ENCODE results near the gene ACOT2. TPM values are rescaled to one million over a fixed set of nuclear protein-coding genes. Genes with fewer than 3 reads are reported as not detected.
A peak's percentile ranks its signal among the peaks of the same experiment; 100 is the strongest.
"Not testable (repeated sequence)": the region's sequence is repeated elsewhere in the genome, so short reads cannot be mapped to it uniquely, and the experiment has no call there.

Gene ACOT2, protein sequence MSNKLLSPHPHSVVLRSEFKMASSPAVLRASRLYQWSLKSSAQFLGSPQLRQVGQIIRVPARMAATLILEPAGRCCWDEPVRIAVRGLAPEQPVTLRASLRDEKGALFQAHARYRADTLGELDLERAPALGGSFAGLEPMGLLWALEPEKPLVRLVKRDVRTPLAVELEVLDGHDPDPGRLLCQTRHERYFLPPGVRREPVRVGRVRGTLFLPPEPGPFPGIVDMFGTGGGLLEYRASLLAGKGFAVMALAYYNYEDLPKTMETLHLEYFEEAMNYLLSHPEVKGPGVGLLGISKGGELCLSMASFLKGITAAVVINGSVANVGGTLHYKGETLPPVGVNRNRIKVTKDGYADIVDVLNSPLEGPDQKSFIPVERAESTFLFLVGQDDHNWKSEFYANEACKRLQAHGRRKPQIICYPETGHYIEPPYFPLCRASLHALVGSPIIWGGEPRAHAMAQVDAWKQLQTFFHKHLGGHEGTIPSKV
- 1 to 10 TPM; 4.8 TPM for total RNA-seq

DNA sequence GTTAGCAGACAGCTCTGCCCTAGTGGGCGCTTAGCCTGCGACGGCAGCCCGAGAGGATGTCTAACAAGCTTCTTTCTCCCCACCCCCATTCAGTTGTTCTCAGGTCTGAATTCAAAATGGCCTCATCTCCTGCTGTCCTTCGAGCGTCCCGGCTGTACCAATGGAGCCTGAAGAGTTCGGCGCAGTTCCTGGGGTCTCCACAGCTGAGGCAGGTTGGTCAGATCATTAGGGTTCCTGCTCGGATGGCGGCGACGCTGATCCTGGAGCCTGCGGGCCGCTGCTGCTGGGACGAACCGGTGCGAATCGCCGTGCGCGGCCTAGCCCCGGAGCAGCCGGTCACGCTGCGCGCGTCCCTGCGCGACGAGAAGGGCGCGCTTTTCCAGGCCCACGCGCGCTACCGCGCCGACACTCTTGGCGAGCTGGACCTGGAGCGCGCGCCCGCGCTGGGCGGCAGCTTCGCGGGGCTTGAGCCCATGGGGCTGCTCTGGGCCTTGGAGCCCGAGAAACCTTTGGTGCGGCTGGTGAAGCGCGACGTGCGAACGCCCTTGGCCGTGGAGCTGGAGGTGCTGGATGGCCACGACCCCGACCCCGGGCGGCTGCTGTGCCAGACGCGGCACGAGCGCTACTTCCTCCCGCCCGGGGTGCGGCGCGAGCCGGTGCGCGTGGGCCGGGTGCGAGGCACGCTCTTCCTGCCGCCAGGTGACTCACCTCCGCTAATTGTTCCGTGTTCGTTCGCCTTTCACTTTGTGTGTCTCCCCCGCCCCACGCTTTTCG, at the start of gene ACOT2:
Gene ACOT2 (plus strand): TSS at position 29 of the 774 bp plus-strand sequence. CDS start 28 bp downstream, at position 57.
- peak within 1 kb of the TSS; percentile 99 for H3K27ac Mint-ChIP-seq
- ChIA-PET POLR2A (interaction anchor here (0.6 to 2.2 kb wide), 19 partner anchors 14 to 511 kb away, joined by 3 to 22 read pairs (median 4); partner anchors contain the start of genes ACOT4, NUMB, PNMA1 and RBM25), CTCF (interaction anchor here (0.7 to 7.4 kb wide), 11 partner anchors 18 to 774 kb away, joined by 3 to 115 read pairs (median 5); partner anchors contain the start of genes COQ6, FAM161B and NUMB)
- peak within 1 kb of the TSS; percentile 84 for H3K4me3 Mint-ChIP-seq
- peaks cover 45% of the 10 kb centered on the region for H3K4me1 Mint-ChIP-seq (ENCODE audit: low read depth)
- peak; percentile 91 for DNase-seq
- not testable (repeated sequence) for H3K27me3 Mint-ChIP-seq, H3K9me3 Mint-ChIP-seq
- H3K36me3 Mint-ChIP-seq, result peaks cover 25% of the 10 kb centered on the region
- intact Hi-C loops (cut with micrococcal nuclease), result loop anchor here (1.0 to 2.0 kb wide), 3 partner anchors 63 to 144 kb away; no protein-coding TSS in a partner anchor

DNA sequence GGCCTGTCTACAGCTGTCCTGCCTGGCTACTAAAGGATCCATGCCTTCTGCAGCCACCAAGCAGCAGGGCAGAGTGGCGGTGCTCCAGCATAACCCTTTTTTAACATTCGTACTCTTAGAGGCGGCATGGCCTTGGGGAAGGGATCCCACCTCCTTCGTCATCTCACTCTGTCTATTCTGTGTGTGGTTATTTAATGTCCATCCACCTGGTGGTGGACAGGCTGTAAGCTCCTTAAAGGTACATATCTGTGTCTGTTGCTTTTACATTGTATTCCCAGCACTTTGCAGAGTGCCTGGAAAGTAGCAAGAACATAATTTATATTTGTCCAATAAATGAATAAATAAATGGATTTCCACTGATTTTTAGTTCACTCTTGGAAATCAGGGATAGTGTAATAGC, 47.8 kb upstream of the ACOT2 start:
- Mint-ChIP-seq H3K27me3 (no peaks in the 10 kb centered on the region), H3K4me1 (ENCODE audit: low read depth) (no peaks in the 10 kb centered on the region), H3K4me3 (no peak overlapping the region), H3K9me3 (no peaks in the 10 kb centered on the region), H3K36me3 (no peaks in the 10 kb centered on the region), H3K27ac (no peak overlapping the region)
- ChIA-PET CTCF (interaction anchor here (0.6 to 3.9 kb wide), 7 partner anchors 12 to 226 kb away, joined by 3 to 21 read pairs (median 3); partner anchors contain the start of gene ACOT2), POLR2A (no interaction called here)
- intact Hi-C loops (cut with micrococcal nuclease), result no loop called here
- DNase-seq, result no peak

DNA sequence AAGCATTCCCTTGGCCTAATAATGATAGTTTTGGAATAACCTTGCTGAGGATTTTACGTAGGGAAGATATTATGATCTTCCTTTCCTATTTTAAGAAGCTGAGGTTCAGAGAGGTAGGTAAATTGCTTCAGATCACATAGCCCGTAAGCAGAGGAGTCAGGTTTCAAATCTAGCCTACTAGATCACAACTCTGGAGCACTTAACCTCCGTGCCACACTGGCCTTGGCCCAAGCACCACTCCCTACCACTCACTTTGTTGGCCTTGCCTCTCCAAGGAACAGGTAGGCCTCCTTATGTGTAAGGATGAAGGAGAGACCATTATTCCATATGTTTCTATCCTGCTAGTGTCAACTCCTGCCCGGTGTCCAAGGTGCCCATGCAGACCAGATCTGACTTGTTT, 44.5 kb upstream of the ACOT2 start:
- Mint-ChIP-seq H3K36me3 (no peaks in the 10 kb centered on the region), H3K9me3 (no peaks in the 10 kb centered on the region), H3K27me3 (no peaks in the 10 kb centered on the region), H3K4me1 (ENCODE audit: low read depth) (no peaks in the 10 kb centered on the region), H3K27ac (no peak overlapping the region), H3K4me3 (no peak overlapping the region)
- POLR2A ChIA-PET, result no interaction called here
- no peak for DNase-seq
- intact Hi-C loops (cut with micrococcal nuclease), result no loop called here
- CTCF ChIA-PET, result interaction anchor here (1.1 kb wide), 1 partner anchor 17 kb away, joined by 3 read pairs; no protein-coding TSS in a partner anchor

DNA sequence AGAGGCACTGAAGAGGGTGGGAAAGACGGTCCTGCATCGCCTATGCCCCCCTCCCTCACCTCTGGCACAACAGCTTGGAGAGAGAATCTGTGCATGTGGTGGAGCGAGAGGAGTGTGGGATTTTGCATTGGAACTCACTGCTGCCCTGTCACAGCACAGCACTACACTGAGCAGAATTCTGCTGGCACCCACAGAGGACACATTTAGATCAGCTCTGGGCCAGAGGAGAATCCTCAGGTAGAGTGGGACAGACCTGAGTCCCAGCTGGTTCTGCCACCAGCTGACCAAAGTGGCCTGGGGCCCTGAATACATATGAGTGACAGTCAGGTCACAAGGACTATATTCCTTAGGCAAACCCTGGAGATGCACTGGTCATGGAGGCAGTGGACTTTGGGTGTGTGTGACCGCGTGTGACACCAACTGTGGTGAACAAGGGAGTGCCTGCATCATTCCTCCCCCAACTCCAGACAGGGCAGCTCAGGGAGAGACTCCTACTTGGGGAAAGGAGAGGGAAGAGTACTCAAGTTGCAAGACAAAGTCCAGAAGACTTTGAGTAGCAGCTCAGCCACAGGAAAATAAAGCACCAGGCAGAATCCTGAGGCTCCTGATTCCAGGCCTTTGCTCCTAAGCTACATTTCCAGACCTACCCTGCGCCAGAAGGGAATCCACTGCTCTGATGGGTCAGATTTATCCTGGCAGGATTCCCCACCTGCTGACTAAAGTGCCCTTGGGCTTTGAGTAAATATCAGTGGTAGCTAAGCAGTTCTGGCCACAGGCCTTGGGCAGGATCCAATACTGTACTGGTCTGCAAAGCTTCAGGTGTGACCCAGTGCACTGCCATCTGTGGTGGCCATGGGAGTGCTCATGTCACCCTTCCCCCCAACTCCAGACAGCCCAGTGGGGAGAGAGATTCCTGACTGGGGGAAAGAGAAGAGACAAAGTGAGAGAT, 42.7 kb upstream of the ACOT2 start:
- H3K4me3 Mint-ChIP-seq, result no peak overlapping the region
- no peaks in the 10 kb centered on the region for H3K27me3 Mint-ChIP-seq
- POLR2A ChIA-PET, result no interaction called here
- intact Hi-C loops (cut with micrococcal nuclease), result no loop called here
- no peak for DNase-seq
- no peaks in the 10 kb centered on the region for H3K9me3 Mint-ChIP-seq
- H3K27ac Mint-ChIP-seq, result no peak overlapping the region
- H3K4me1 Mint-ChIP-seq (ENCODE audit: low read depth), result no peaks in the 10 kb centered on the region
- no peaks in the 10 kb centered on the region for H3K36me3 Mint-ChIP-seq
- CTCF ChIA-PET, result no interaction called here

DNA sequence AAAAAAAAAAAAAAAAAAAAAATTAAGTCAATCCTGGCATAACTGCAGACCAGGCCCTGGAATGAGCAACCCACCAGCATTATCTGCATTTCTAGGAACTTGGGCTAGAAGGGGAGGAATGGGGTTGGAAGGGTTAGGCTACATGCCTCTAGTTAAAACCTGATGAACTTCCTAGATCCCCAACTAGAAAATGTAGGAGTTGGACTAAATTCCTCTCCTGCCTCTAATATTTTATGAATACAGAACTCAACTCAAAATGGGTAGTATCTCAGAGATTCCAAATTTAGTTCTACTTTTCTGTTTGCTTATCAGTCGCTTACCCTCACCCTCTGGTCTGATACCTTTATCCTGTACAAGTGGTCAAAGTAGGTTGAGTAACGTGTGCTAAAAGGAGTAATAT, 39.7 kb upstream of the ACOT2 start:
- CTCF ChIA-PET; H3K36me3 Mint-ChIP-seq; intact Hi-C loops (cut with micrococcal nuclease); H3K4me3 Mint-ChIP-seq; POLR2A ChIA-PET; H3K9me3 Mint-ChIP-seq; H3K27ac Mint-ChIP-seq; H3K27me3 Mint-ChIP-seq; DNase-seq; H3K4me1 Mint-ChIP-seq (ENCODE audit: low read depth): not testable (repeated sequence)

DNA sequence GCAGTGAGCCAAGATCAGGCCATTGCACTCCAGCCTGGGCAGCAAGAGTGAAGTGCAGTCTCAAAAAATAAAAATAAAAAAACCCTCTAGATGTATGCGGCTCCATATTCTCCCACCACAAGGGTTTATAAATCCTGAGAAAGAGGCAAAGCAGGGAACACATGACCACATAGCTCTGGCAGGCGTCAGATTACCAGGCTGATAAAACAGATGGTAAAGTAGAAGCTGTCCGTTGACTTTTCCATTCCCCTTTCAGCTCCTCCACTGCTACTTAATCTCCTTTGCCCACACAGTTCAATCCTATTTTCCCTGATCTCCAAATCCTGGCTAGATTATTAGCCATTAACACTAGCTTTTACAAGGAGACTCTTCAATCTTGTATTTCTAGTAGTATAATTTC, 37.0 kb upstream of the ACOT2 start:
- H3K27me3 Mint-ChIP-seq; intact Hi-C loops (cut with micrococcal nuclease); CTCF ChIA-PET; H3K36me3 Mint-ChIP-seq; H3K9me3 Mint-ChIP-seq; H3K4me3 Mint-ChIP-seq; H3K4me1 Mint-ChIP-seq (ENCODE audit: low read depth); POLR2A ChIA-PET; DNase-seq; H3K27ac Mint-ChIP-seq: not testable (repeated sequence)

DNA sequence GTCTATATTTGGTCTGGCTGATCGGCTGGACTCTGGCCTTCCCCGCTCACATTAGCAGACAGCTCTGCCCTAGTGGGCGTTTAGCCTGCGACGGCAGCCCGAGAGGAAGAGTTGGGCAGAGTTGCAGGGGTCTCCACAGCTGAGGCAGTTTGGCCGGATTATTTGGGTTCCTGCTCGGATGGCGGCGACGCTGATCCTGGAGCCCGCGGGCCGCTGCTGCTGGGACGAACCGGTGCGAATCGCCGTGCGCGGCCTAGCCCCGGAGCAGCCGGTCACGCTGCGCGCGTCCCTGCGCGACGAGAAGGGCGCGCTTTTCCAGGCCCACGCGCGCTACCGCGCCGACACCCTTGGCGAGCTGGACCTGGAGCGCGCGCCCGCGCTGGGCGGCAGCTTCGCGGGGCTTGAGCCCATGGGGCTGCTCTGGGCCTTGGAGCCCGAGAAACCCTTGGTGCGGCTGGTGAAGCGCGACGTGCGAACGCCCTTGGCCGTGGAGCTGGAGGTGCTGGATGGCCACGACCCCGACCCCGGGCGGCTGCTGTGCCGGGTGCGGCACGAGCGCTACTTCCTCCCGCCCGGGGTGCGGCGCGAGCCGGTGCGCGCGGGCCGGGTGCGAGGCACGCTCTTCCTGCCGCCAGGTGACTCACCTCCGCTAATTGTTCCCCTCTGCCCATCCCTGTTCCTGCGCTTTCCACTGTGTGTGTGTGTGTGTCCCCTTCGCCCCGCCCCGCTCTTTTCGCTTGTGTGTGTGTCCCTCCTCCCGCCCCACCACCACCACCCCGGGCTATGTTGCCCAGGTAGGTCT, 31.6 kb upstream of the ACOT2 start:
- POLR2A ChIA-PET; H3K4me1 Mint-ChIP-seq (ENCODE audit: low read depth); H3K36me3 Mint-ChIP-seq; H3K9me3 Mint-ChIP-seq; H3K27me3 Mint-ChIP-seq; DNase-seq; H3K4me3 Mint-ChIP-seq; CTCF ChIA-PET; H3K27ac Mint-ChIP-seq; intact Hi-C loops (cut with micrococcal nuclease): not testable (repeated sequence)

DNA sequence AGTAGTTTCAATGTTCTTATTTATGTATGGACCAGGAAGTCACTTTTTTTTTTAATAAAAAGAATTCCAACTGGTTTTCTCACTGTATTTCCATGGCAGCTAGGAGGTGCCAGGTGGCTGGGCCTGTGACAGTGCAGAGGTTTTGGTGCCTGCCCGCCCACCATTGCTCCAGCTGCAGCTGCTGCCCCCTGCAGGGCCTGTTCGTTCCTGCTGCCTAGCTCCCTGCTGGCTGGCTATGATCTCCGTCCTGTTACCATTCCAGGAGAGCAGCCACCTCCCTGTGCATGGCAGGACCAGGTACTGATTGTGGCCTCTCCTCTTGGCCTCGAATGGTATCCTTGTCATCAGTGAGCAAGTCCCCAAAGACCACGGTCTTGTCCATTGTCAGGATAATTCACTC, 30.0 kb upstream of the ACOT2 start:
- POLR2A ChIA-PET; H3K4me3 Mint-ChIP-seq; intact Hi-C loops (cut with micrococcal nuclease); H3K9me3 Mint-ChIP-seq; H3K27ac Mint-ChIP-seq; H3K27me3 Mint-ChIP-seq; DNase-seq; H3K36me3 Mint-ChIP-seq; CTCF ChIA-PET; H3K4me1 Mint-ChIP-seq (ENCODE audit: low read depth): not testable (repeated sequence)

DNA sequence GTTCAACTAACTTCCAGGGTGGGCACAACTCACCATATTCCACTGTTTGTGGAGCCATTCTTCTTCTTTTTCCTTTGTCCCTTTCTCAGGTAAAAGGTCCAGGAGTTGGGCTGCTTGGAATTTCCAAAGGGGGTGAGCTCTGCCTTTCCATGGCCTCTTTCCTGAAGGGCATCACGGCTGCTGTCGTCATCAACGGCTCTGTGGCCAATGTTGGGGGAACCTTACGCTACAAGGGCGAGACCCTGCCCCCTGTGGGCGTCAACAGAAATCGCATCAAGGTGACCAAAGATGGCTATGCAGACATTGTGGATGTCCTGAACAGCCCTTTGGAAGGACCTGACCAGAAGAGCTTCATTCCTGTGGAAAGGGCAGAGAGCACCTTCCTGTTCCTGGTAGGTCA, 26.1 kb upstream of the ACOT2 start:
- POLR2A ChIA-PET; H3K9me3 Mint-ChIP-seq; DNase-seq; H3K27me3 Mint-ChIP-seq; H3K36me3 Mint-ChIP-seq; intact Hi-C loops (cut with micrococcal nuclease); H3K27ac Mint-ChIP-seq; CTCF ChIA-PET; H3K4me1 Mint-ChIP-seq (ENCODE audit: low read depth); H3K4me3 Mint-ChIP-seq: not testable (repeated sequence)

DNA sequence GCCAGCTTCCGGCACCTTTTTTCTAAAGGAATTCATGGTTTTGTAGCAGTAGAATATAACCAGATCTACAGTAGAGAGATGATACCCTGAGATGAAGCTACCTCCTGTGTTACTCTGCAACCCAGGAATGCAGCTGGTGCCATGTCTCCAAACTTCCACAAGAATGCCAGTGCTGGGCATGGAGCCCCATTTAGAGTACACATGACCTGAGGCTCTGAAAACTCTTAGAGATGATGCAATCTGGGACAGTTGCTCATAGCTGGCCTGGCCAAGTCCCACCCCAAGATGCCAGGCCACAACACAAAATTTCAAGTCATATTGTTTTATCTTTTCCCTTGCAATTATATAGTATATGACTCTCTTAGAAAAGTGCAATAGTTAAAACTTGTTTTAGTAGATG, 23.7 kb upstream of the ACOT2 start:
- DNase-seq; H3K27me3 Mint-ChIP-seq; H3K4me1 Mint-ChIP-seq (ENCODE audit: low read depth); H3K9me3 Mint-ChIP-seq; POLR2A ChIA-PET; H3K4me3 Mint-ChIP-seq; H3K36me3 Mint-ChIP-seq; intact Hi-C loops (cut with micrococcal nuclease); CTCF ChIA-PET; H3K27ac Mint-ChIP-seq: not testable (repeated sequence)

DNA sequence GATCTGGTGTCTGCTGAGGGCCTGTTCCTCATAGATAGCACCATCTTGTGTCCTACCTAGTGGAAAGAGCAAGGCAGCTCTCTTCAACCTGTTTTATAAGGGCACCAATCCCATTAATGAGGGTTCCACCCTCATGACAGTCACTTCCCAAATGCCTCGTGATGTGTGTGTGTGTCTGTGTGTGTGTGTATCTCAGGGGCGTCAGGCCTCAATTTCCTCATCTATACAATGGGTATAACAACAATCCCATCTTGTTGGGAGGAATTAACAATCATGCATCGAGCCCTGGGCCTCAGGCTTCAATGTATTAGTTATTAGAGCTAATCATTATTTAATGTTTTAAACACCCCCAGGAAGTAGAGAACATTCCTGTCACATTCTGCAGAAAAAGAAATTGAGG, 19.9 kb upstream of the ACOT2 start:
- intact Hi-C loops (cut with micrococcal nuclease); DNase-seq: not testable (repeated sequence)

More for the DNA sequence above, 19.9 kb upstream of the ACOT2 start:
- POLR2A ChIA-PET; H3K4me3 Mint-ChIP-seq; H3K9me3 Mint-ChIP-seq; H3K4me1 Mint-ChIP-seq (ENCODE audit: low read depth); CTCF ChIA-PET; H3K27me3 Mint-ChIP-seq; H3K36me3 Mint-ChIP-seq; H3K27ac Mint-ChIP-seq: not testable (repeated sequence)

Data from activated CD4-positive, alpha-beta memory T cell treated with anti-CD3 and anti-CD28 coated beads for 36 hours (primary cell).